Stomach smooth muscle (tissue), 2 donors: ENCODE results near the gene GBA2.
A peak's percentile ranks its signal among the peaks of the same experiment; 100 is the strongest.

Experiments used
- H3K27ac ChIP-seq: one replicate; pipeline ENCODE4 v1.7.0; 2013; ENCODE audit warnings: mild to moderate bottlenecking, low read length, inconsistent platforms
- H3K27me3 ChIP-seq, 2 donors: one replicate each; pipeline ENCODE4 v1.7.0; 2013; ENCODE audit warnings: low read length in 2 of 2; ENCODE audit not compliant: insufficient read depth in 2 of 2, control insufficient read depth in 1 of 2
- H3K36me3 ChIP-seq, 2 donors: one replicate each; pipeline ENCODE4 v1.7.0; 2013; ENCODE audit warnings: low read length in 2 of 2; ENCODE audit not compliant: control insufficient read depth in 2 of 2, insufficient read depth in 2 of 2
- H3K4me1 ChIP-seq: one replicate; pipeline ENCODE4 v1.7.0; 2013; ENCODE audit warnings: low read length; ENCODE audit not compliant: control insufficient read depth, insufficient read depth
- H3K4me3 ChIP-seq, 2 donors: one replicate each; pipeline ENCODE4 v1.7.0; 2013; ENCODE audit warnings: low read length in 2 of 2
- H3K9ac ChIP-seq, 2 donors: one replicate each; pipeline ENCODE4 v1.7.0; 2013; ENCODE audit warnings: low read length in 2 of 2, mild to moderate bottlenecking in 1 of 2
- H3K9me3 ChIP-seq, 2 donors: one replicate each; pipeline ENCODE4 v1.7.0; 2013; ENCODE audit warnings: low read length in 2 of 2; ENCODE audit not compliant: control insufficient read depth in 2 of 2
- donor health status: healthy.
- donor health status: Pancreatic carcinoma.

GBA2 gene

GRCh38 chr9:35789541-35789940 lies 40.5 kb upstream of the GBA2 start:
- H3K36me3 ChIP-seq, result peaks cover 0 to 2% of the 10 kb centered on the region in 2 donors

DNA sequence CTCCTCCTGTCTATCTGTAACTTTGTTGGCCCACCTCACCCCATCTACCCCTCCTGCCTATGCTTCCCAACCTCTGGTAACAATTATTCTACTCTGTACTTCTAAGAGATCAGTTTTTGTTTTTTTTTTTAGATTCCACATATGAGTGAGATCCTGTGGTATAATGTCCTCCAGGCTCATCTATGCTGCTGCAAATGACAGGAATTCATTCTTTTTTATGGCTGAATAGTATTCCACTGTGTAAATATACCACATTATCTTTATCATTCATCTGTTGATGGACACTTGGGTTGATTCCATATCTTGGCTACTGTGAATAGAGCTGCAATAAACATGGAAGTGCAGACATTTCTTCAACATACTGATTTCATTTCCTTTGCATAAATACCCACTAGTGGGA lies 34.4 kb upstream of the GBA2 start:
- H3K4me1 ChIP-seq, result no peaks in the 10 kb centered on the region
- no peak overlapping the region for H3K27ac ChIP-seq
- no peaks in the 10 kb centered on the region for H3K27me3 ChIP-seq
- peaks cover 0 to 2% of the 10 kb centered on the region in 2 donors for H3K36me3 ChIP-seq
- H3K4me3 ChIP-seq, result no peak overlapping the region
- H3K9ac ChIP-seq, result no peak overlapping the region
- no peaks in the 10 kb centered on the region for H3K9me3 ChIP-seq

More at GRCh38 chr9:35789541-35789940, 40.5 kb upstream of the GBA2 start:
- H3K27me3 ChIP-seq, result no peaks in the 10 kb centered on the region
- no peak overlapping the region for H3K9ac ChIP-seq
- peaks cover 34% of the 10 kb centered on the region for H3K4me1 ChIP-seq
- no peaks in the 10 kb centered on the region for H3K9me3 ChIP-seq
- no peak overlapping the region for H3K27ac ChIP-seq
- no peak overlapping the region for H3K4me3 ChIP-seq

DNA sequence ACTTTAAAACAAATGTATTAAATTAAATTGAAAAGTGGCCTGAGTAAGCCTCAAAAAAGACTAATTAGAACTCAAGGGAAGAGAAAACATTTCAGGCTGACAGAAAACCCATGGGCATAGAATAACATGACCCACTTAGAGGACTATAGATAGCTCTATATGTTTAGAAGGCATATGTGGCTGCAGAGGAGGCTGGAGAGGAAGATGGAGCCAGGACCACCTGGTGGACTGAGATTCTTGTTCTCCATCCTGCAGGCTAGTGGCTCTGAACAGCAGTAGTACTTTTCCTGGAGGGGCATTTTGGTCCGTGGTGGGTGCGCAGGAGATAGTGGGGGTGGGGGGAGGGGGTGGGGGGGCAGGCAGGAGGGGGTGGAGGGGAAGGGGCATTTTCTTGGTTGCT lies 32.0 kb upstream of the GBA2 start:
- no peak overlapping the region for H3K27ac ChIP-seq
- H3K9me3 ChIP-seq, result no peaks in the 10 kb centered on the region
- no peaks in the 10 kb centered on the region for H3K4me1 ChIP-seq
- H3K27me3 ChIP-seq, result no peaks in the 10 kb centered on the region
- H3K9ac ChIP-seq, result no peak overlapping the region
- no peaks in the 10 kb centered on the region for H3K36me3 ChIP-seq
- no peak overlapping the region for H3K4me3 ChIP-seq

DNA sequence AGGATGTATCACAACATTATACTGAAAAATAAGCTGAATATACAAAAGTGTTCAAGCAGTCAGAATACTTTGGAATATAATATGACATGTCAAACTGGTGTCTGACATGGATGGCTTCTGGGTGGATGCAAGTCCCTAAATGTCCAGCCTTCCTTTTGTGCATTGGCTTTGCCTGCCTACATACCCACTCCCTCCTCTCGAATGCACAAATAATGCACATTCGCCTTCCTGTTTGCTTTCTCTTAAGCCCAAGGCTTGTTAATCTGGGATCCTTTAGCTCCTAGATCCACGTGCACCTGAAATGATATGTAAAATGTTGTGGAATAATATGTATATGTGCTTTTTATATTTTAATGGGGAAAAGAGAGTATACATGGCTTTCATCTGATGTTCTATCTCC lies 29.5 kb upstream of the GBA2 start:
- Histone ChIP-seq H3K27me3 (no peaks in the 10 kb centered on the region), H3K4me3 (no peak overlapping the region), H3K27ac (no peak overlapping the region), H3K9me3 (no peaks in the 10 kb centered on the region), H3K36me3 (no peaks in the 10 kb centered on the region), H3K4me1 (no peaks in the 10 kb centered on the region), H3K9ac (no peak overlapping the region)

GRCh38 chr9:35776018-35776417 lies 27.0 kb upstream of the GBA2 start:
- no peak overlapping the region for H3K4me3 ChIP-seq
- H3K9me3 ChIP-seq, result no peaks in the 10 kb centered on the region
- no peaks in the 10 kb centered on the region for H3K36me3 ChIP-seq
- no peak overlapping the region for H3K9ac ChIP-seq
- no peaks in the 10 kb centered on the region for H3K27me3 ChIP-seq
- peaks cover 3% of the 10 kb centered on the region for H3K4me1 ChIP-seq
- H3K27ac ChIP-seq, result no peak overlapping the region

GRCh38 chr9:35774907-35775635 lies 26.0 kb upstream of the GBA2 start:
- Histone ChIP-seq H3K9ac (no peak overlapping the region), H3K36me3 (no peaks in the 10 kb centered on the region), H3K4me3 (no peak overlapping the region), H3K27me3 (no peaks in the 10 kb centered on the region), H3K27ac (no peak overlapping the region), H3K4me1 (peaks cover 9% of the 10 kb centered on the region), H3K9me3 (no peaks in the 10 kb centered on the region)

GRCh38 chr9:35771943-35772342 lies 22.9 kb upstream of the GBA2 start:
- Histone ChIP-seq H3K36me3 (no peaks in the 10 kb centered on the region), H3K27ac (no peak overlapping the region), H3K27me3 (no peaks in the 10 kb centered on the region), H3K9me3 (no peaks in the 10 kb centered on the region), H3K4me3 (no peak overlapping the region), H3K4me1 (peaks cover 9% of the 10 kb centered on the region), H3K9ac (no peak overlapping the region)

DNA sequence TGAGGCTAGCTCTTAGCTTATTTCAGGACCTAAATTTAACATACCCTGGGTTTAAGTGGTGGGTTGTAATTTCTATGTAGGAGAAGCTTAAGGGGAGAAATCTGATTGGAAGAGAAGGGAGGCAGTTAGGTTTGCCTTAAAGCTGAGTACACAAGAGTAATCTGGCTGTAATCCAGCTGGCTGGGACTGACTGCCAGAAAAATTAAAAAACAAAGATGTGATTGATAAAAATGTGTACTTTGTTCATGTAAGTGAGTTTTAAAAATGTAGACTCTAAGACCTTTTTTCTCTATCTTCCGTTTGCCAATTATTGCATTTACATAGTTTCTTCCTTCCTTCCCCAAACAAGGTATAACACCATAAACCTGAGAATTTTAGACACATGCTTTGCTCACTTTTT lies 22.5 kb upstream of the GBA2 start:
- Histone ChIP-seq H3K9me3 (no peaks in the 10 kb centered on the region), H3K36me3 (no peaks in the 10 kb centered on the region), H3K9ac (no peak overlapping the region), H3K4me3 (no peak overlapping the region), H3K27ac (peak overlapping the region; percentile 3), H3K4me1 (peaks cover 9% of the 10 kb centered on the region), H3K27me3 (no peaks in the 10 kb centered on the region)

DNA sequence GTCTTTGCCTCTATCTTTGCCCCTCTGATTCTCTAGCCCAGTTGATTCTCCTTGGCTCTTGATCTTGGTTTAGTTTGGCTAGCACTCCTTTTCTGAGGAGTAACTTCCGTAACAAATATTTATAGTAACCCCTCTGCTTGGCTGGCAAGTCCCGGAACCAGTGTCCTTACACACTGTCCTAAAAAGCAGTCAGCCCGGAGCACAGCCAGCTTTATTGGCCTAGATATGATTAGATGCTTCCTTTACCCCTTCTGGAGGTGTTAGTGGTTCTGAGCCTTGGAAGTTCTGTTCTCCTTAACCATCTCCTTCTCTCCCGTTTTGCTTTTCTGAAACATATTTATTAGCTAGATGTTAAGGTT lies 22.0 kb upstream of the GBA2 start:
- Histone ChIP-seq H3K4me1 (peaks cover 9% of the 10 kb centered on the region), H3K27ac (peak overlapping the region; percentile 3), H3K4me3 (no peak overlapping the region), H3K9me3 (no peaks in the 10 kb centered on the region), H3K9ac (no peak overlapping the region), H3K27me3 (no peaks in the 10 kb centered on the region), H3K36me3 (no peaks in the 10 kb centered on the region)

- Histone ChIP-seq H3K36me3 (no peaks in the 10 kb centered on the region), H3K9me3 (no peaks in the 10 kb centered on the region), H3K27ac (no peak overlapping the region), H3K27me3 (no peaks in the 10 kb centered on the region), H3K4me1 (peaks cover 9% of the 10 kb centered on the region), H3K9ac (no peak overlapping the region), H3K4me3 (no peak overlapping the region)
These were observed 20.7 kb upstream of the GBA2 start for GRCh38 chr9:35769763-35770162.

- peaks cover 9% of the 10 kb centered on the region for H3K4me1 ChIP-seq
- H3K9me3 ChIP-seq, result no peaks in the 10 kb centered on the region
- no peaks in the 10 kb centered on the region for H3K36me3 ChIP-seq
- no peak overlapping the region for H3K4me3 ChIP-seq
- no peak overlapping the region for H3K9ac ChIP-seq
- no peaks in the 10 kb centered on the region for H3K27me3 ChIP-seq
- H3K27ac ChIP-seq, result no peak overlapping the region
These were observed 18.4 kb upstream of the GBA2 start for GRCh38 chr9:35767458-35767857.
